IMR-90 (cell line): Measurements from ENCODE around the gene ATP1B4. TPM values are rescaled to one million over a fixed set of nuclear protein-coding genes. Genes with fewer than 3 reads are reported as not detected.

Experiments
- ATAC-seq: fragments of 200-7000 bp; cut with Tn5 transposase; 2 replicates; pipeline ENCODE4 v1.9.1; 2020; ENCODE audit warnings: low read depth, mild to moderate bottlenecking, moderate library complexity
- BruUV-seq: library from RNA; stranded (reverse); fragments of 400-500 nt; replicated peaks from 2 replicates; lab custom pipeline; 2021; lab: Mats Ljungman, UMichigan
- CTCF ChIA-PET: fragments of 300-600 bp; formaldehyde crosslinking; extraction: SDS; loops from one replicate; lab custom pipeline; 2021; ENCODE audit warnings: antibody characterized with exemption; lab: Yijun Ruan, JAX
- POLR2A ChIA-PET: fragments of 300-600 bp; sonication (Branson Sonifier 250); formaldehyde crosslinking; loops from one replicate; lab custom pipeline; 2022; ENCODE audit warnings: antibody characterized with exemption; ENCODE audit not compliant: unreplicated experiment; lab: Charles Lee
- DNase-seq: peaks from one replicate; pipeline ENCODE4 v3.0.0; 2013
- H2AFZ ChIP-seq: replicated peaks from 2 replicates; pipeline ENCODE3; 2013; ENCODE audit warnings: low read length, mild to moderate bottlenecking; ENCODE audit not compliant: poor library complexity
- H2AK5ac ChIP-seq: 2 replicates; pipeline ENCODE4 v1.6.1; 2013; ENCODE audit warnings: low read depth, low read length, inconsistent platforms
- H2AK9ac ChIP-seq: replicated peaks from 2 replicates; pipeline ENCODE3; 2013; ENCODE audit warnings: mild to moderate bottlenecking, low read depth, low read length, moderate library complexity; ENCODE audit not compliant: poor library complexity
- H2BK120ac ChIP-seq: 2 replicates; pipeline ENCODE4 v1.6.1; 2013; ENCODE audit warnings: low read depth, low read length, inconsistent platforms
- H2BK15ac ChIP-seq: 3 replicates; pipeline ENCODE4 v1.6.1; 2013; ENCODE audit warnings: low read depth, low read length, inconsistent platforms
- H2BK20ac ChIP-seq: 2 replicates; pipeline ENCODE4 v1.6.1; 2013; ENCODE audit warnings: low read depth, mild to moderate bottlenecking, inconsistent platforms, low read length, moderate library complexity
- H2BK5ac ChIP-seq: 2 replicates; pipeline ENCODE4 v1.6.1; 2013; ENCODE audit warnings: mild to moderate bottlenecking, low read depth, low read length, inconsistent platforms; ENCODE audit not compliant: poor library complexity, severe bottlenecking
- H3K14ac ChIP-seq: replicated peaks from 2 replicates; pipeline ENCODE4 v1.6.1; 2013; ENCODE audit warnings: low read depth, low read length, inconsistent platforms
- H3K18ac ChIP-seq: 2 replicates; pipeline ENCODE4 v1.6.1; 2013; ENCODE audit warnings: low read depth, low read length, control low read depth
- H3K23ac ChIP-seq: 2 replicates; pipeline ENCODE4 v1.6.1; 2013; ENCODE audit warnings: low read depth, low read length, inconsistent platforms
- H3K27ac ChIP-seq: 2 replicates; pipeline ENCODE4 v1.5.1; 2013; ENCODE audit warnings: mild to moderate bottlenecking, control low read depth, low read length; ENCODE audit not compliant: insufficient read depth
- H3K27me3 ChIP-seq: 2 replicates; pipeline ENCODE4 v1.6.1; 2013; ENCODE audit warnings: low read length; ENCODE audit not compliant: control insufficient read depth, insufficient read depth
- H3K36me3 ChIP-seq: 2 replicates; pipeline ENCODE4 v1.6.1; 2013; ENCODE audit warnings: low read length, mixed read lengths; ENCODE audit not compliant: control insufficient read depth, insufficient read depth
- H3K4ac ChIP-seq: 2 replicates; pipeline ENCODE4 v1.6.1; 2013; ENCODE audit warnings: low read depth, low read length, inconsistent platforms
- H3K4me1 ChIP-seq: 2 replicates; pipeline ENCODE4 v1.6.1; 2013; ENCODE audit warnings: low read length, mixed read lengths; ENCODE audit not compliant: control insufficient read depth, insufficient read depth
- H3K4me2 ChIP-seq: 2 replicates; pipeline ENCODE4 v1.6.1; 2013; ENCODE audit warnings: low read depth, mild to moderate bottlenecking, control low read depth, low read length, moderate library complexity
- H3K4me3 ChIP-seq: 2 replicates; pipeline ENCODE4 v1.5.1; 2013; ENCODE audit warnings: low read depth, mild to moderate bottlenecking, control low read depth, low read length, moderate library complexity; ENCODE audit not compliant: insufficient read depth
- H3K56ac ChIP-seq: 2 replicates; pipeline ENCODE4 v1.6.1; 2013; ENCODE audit warnings: low read length, inconsistent platforms; ENCODE audit not compliant: insufficient read depth; ENCODE audit errors: extremely low read depth
- H3K79me1 ChIP-seq, 2 experiments: 2 replicates each; pipeline ENCODE4 v1.6.1; 2013; ENCODE audit warnings: low read length in 2 of 2, inconsistent platforms in 1 of 2, low read depth in 1 of 2
- H3K9ac ChIP-seq: 2 replicates; pipeline ENCODE4 v1.6.1; 2013; ENCODE audit warnings: low read depth, low read length, control low read depth
- H3K9me1 ChIP-seq: 2 replicates; pipeline ENCODE4 v1.6.1; 2013; ENCODE audit warnings: low read length, inconsistent platforms; ENCODE audit not compliant: insufficient read depth
- H3K9me3 ChIP-seq: 2 replicates; pipeline ENCODE4 v1.6.1; 2013; ENCODE audit warnings: low read length; ENCODE audit not compliant: control insufficient read depth, insufficient read depth
- H4K20me1 ChIP-seq: 2 replicates; pipeline ENCODE4 v1.6.1; 2013; ENCODE audit warnings: low read length, inconsistent platforms; ENCODE audit not compliant: insufficient read depth
- H4K5ac ChIP-seq: 2 replicates; pipeline ENCODE4 v1.6.1; 2013; ENCODE audit warnings: mild to moderate bottlenecking, low read depth, low read length, control low read depth
- H4K8ac ChIP-seq, 2 experiments: 2 replicates each; pipeline ENCODE4 v1.6.1; 2013; ENCODE audit warnings: low read depth in 2 of 2, low read length in 2 of 2, control low read depth in 1 of 2, inconsistent platforms in 1 of 2
- H4K91ac ChIP-seq: 2 replicates; pipeline ENCODE4 v1.6.1; 2013; ENCODE audit warnings: low read depth, low read length, inconsistent platforms; ENCODE audit not compliant: insufficient read depth
- BHLHE40 ChIP-seq: fragments of 150-350 bp; IDR thresholded peaks from 2 replicates; pipeline ENCODE4 v1.6.1; 2016; ENCODE audit warnings: mild to moderate bottlenecking, low read depth, low read length
- CEBPB ChIP-seq: IDR thresholded peaks from 2 replicates; pipeline ENCODE4 v1.6.1; 2012; ENCODE audit warnings: low read depth, low read length, improper control_type of control experiment
- CHD1 ChIP-seq: IDR thresholded peaks from 2 replicates; pipeline ENCODE4 v1.6.1; 2012; ENCODE audit warnings: low read depth, low read length, improper control_type of control experiment
- CTCF ChIP-seq: conservative IDR thresholded peaks from 2 replicates; pipeline ENCODE4 v1.5.1; 2012; ENCODE audit warnings: mild to moderate bottlenecking, low read depth, low read length, improper control_type of control experiment
- ELK1 ChIP-seq: fragments of 150-350 bp; IDR thresholded peaks from 2 replicates; pipeline ENCODE4 v1.6.1; 2016; ENCODE audit warnings: low read depth, mild to moderate bottlenecking, low read length, moderate library complexity, borderline replicate concordance
- FOS ChIP-seq: fragments of 150-350 bp; IDR thresholded peaks from 2 replicates; pipeline ENCODE4 v1.6.1; 2016; ENCODE audit warnings: low read depth, low read length
- MAFK ChIP-seq: IDR thresholded peaks from 2 replicates; pipeline ENCODE4 v1.6.1; 2012; ENCODE audit warnings: low read depth, low read length, improper control_type of control experiment
- MAZ ChIP-seq: IDR thresholded peaks from 2 replicates; pipeline ENCODE4 v1.6.1; 2012; ENCODE audit warnings: low read depth, mild to moderate bottlenecking, low read length, improper control_type of control experiment, moderate library complexity, borderline replicate concordance
- MXI1 ChIP-seq: IDR thresholded peaks from 2 replicates; pipeline ENCODE4 v1.6.1; 2012; ENCODE audit warnings: low read depth, mild to moderate bottlenecking, low read length, moderate library complexity, borderline replicate concordance
- NFE2L2 ChIP-seq: fragments of 150-350 bp; IDR thresholded peaks from 2 replicates; pipeline ENCODE4 v1.6.1; 2016; ENCODE audit warnings: low read depth, mild to moderate bottlenecking, low read length
- POLR2A ChIP-seq: IDR thresholded peaks from 2 replicates; pipeline ENCODE4 v1.6.1; 2012; ENCODE audit warnings: mild to moderate bottlenecking, low read depth, low read length
- RAD21 ChIP-seq: IDR thresholded peaks from 2 replicates; pipeline ENCODE4 v1.6.1; 2012; ENCODE audit warnings: low read length, improper control_type of control experiment
- RCOR1 ChIP-seq: IDR thresholded peaks from 2 replicates; pipeline ENCODE4 v1.6.1; 2012; ENCODE audit warnings: mild to moderate bottlenecking, low read length, improper control_type of control experiment; ENCODE audit not compliant: insufficient replicate concordance
- RFX5 ChIP-seq: IDR thresholded peaks from 2 replicates; pipeline ENCODE4 v1.8.0; 2012; ENCODE audit warnings: low read depth, mild to moderate bottlenecking, low read length, moderate library complexity
- SMC3 ChIP-seq: fragments of 150-350 bp; IDR thresholded peaks from 2 replicates; pipeline ENCODE4 v1.6.1; 2016; ENCODE audit warnings: low read depth, mild to moderate bottlenecking, antibody characterized with exemption, low read length, moderate library complexity
- USF2 ChIP-seq: fragments of 150-350 bp; IDR thresholded peaks from 2 replicates; pipeline ENCODE4 v1.6.1; 2017; ENCODE audit warnings: mild to moderate bottlenecking, antibody characterized with exemption, low read length, low read depth
- WGBS, 2 experiments: methylation state at CpG; one replicate each; pipeline versions ENCODE4 v1.1.5 to v1.1.7; 2013; ENCODE audit warnings: missing lambda C conversion rate in 2 of 2; ENCODE audit not compliant: insufficient read length in 1 of 2; ENCODE audit errors: extremely low coverage in 2 of 2; 5-methylcytosine and 5-hydroxymethylcytosine counted together
- dilution Hi-C: fragments of 300-500 bp; cut with HindIII; formaldehyde crosslinking; loops from one replicate; pipeline ENCODE4 v1.14.3; 2018; ENCODE audit warnings: low sequenced_read_pairs; ENCODE audit not compliant: unreplicated experiment
- in situ Hi-C: fragments of 300-500 bp; cut with MboI; formaldehyde crosslinking; loops from 3 replicates; pipeline ENCODE4 v1.14.3; 2019; ENCODE audit warnings: low sequenced_read_pairs, inconsistent platforms, mixed read lengths
- intact Hi-C: fragments of 100-400 bp; cut with micrococcal nuclease; formaldehyde crosslinking; loops from 2 replicates; pipeline ENCODE4 v1.10.0; 2022
- polyA plus RNA-seq, 3 experiments: library from polyadenylated mRNA; depleted of rRNA; stranded (reverse); fragments of >200 nt; gene quantifications; 2 replicates each; pipeline ENCODE4 v1.2.3, GENCODE V29; 2012; ENCODE audit warnings: low replicate concordance in 1 of 3
- total RNA-seq: library from RNA; depleted of rRNA; stranded (reverse); fragments of >200 nt; gene quantifications from 2 replicates; pipeline ENCODE4 v1.2.3, GENCODE V29; 2012

Gene ATP1B4
- total and polyA plus RNA-seq, 2 of the 4 experiments (the other 2 are of a cell fraction) = not detected

GRCh38 chrX:120335289-120335688 is 26.6 kb upstream of the ATP1B4 start:
- Histone ChIP-seq H3K36me3 (no peaks in the 10 kb centered on the region), H2AK9ac (no peak overlapping the region), H3K4me2 (no peak overlapping the region), H2BK120ac (no peak overlapping the region), H3K4me1 (no peaks in the 10 kb centered on the region), H3K4me3 (no peak overlapping the region), H2AK5ac (no peak overlapping the region), H3K79me1 (no peaks in the 10 kb centered on the region), H2AFZ (no peak overlapping the region), H2BK15ac (no peak overlapping the region), H4K8ac (no peak overlapping the region), H3K9me1 (no peaks in the 10 kb centered on the region), H3K23ac (no peak overlapping the region), H3K14ac (no peak overlapping the region), H3K27me3 (no peaks in the 10 kb centered on the region), H2BK20ac (no peak overlapping the region), H3K56ac (no peak overlapping the region), H3K27ac (no peak overlapping the region), H4K20me1 (no peaks in the 10 kb centered on the region), H2BK5ac (no peak overlapping the region), H3K18ac (no peak overlapping the region), H3K9ac (no peak overlapping the region), H3K4ac (no peak overlapping the region), H4K91ac (no peak overlapping the region), H4K5ac (no peak overlapping the region), H3K9me3 (no peaks in the 10 kb centered on the region)
- DNase-seq = no peak
- no TSS peak for BruUV-seq
- CTCF ChIA-PET = no interaction called here
- WGBS, 2 experiments = no CpG with 5 or more reads among the region's 2 CpGs
- ATAC-seq = no peak
- dilution Hi-C loops (no loop called here), in situ Hi-C loops (no loop called here), intact Hi-C loops (no loop called here)
- POLR2A ChIA-PET = no interaction called here
- TF ChIP-seq SMC3 = no peak
- TF ChIP-seq USF2 = no peak
- no peak for TF ChIP-seq CHD1
- no peak for TF ChIP-seq NFE2L2
- TF ChIP-seq RCOR1 = no peak
- no peak for TF ChIP-seq MAFK
- TF ChIP-seq FOS = no peak
- no peak for TF ChIP-seq RAD21
- TF ChIP-seq CEBPB = no peak
- no peak for TF ChIP-seq MXI1
- TF ChIP-seq ELK1 = no peak
- TF ChIP-seq BHLHE40 = no peak
- no peak for TF ChIP-seq RFX5
- TF ChIP-seq MAZ = no peak
- TF ChIP-seq CTCF = no peak
- no peak for TF ChIP-seq POLR2A
